Measurements from ENCODE around the gene BUB3. TPM values are rescaled to one million over a fixed set of nuclear protein-coding genes. Genes with fewer than 3 reads are reported as not detected.
A peak's percentile ranks its signal among the peaks of the same experiment; 100 is the strongest.

BUB3 gene
- total and polyA plus RNA-seq, 2 of the 8 experiments (the other 6 are each of a cell fraction or from before 2014, with no cell fraction given), result 183 to 207 TPM

DNA sequence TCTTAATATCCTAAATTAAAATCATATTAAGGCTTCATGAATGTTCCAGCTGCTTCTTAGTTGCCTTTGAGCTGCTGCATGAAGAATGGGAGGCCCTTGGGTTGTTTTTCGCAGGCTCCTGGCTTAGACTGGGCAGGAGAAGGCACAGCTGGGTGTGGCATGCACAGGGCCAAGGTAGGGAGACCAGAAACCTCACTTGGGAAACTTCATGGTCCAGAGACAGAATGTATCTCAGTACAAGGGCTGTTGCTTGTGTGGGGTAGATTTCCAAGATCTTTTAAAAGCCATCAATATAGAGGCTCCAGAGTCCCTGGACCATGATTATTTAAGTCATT lies 49.9 kb downstream of the BUB3 start:
- POLR2A ChIA-PET (ENCODE audit: partially characterized antibody), result no interaction called here
- H2BK120ac ChIP-seq (replicated peaks; ENCODE audit: low read depth, low read length), result no peak overlapping the region
- H3K4ac ChIP-seq (replicated peaks; ENCODE audit: insufficient read length, low read depth, low read length), result no peak overlapping the region
- H2BK5ac ChIP-seq (ENCODE audit: low read depth, low read length), result no peak overlapping the region
- H3K9me3 ChIP-seq (ENCODE audit: insufficient read depth in 2 of 2, low read depth in 1 of 2, low read length in 1 of 2), result no peaks in the 10 kb centered on the region
- H3K4me3 ChIP-seq (ENCODE audit: extremely low read depth in 1 of 4, insufficient read depth in 2 of 4, low read depth in 3 of 4, low read length in 4 of 4), result no peak overlapping the region
- peak in 1 of 2 experiments; percentile 13 for DNase-seq (ENCODE audit: low read depth in 1 of 2, low spot score in 2 of 2)
- CTCF ChIA-PET (ENCODE audit: partially characterized antibody), result interaction anchor here (0.7 to 1.1 kb wide), 2 partner anchors 10 to 21 kb away, joined by 3 to 4 read pairs; no protein-coding TSS in a partner anchor
- no peak overlapping the region for H2AFZ ChIP-seq (ENCODE audit: low read length)
- H4K8ac ChIP-seq (ENCODE audit: extremely low read depth, insufficient read depth, low read length), result no peak overlapping the region
- no peak overlapping the region for H2BK20ac ChIP-seq (ENCODE audit: low read length)
- H3K23ac ChIP-seq (ENCODE audit: insufficient read length), result no peak overlapping the region
- H3K18ac ChIP-seq (ENCODE audit: extremely low read depth, low read length), result no peak overlapping the region
- H3K79me2 ChIP-seq (ENCODE audit: control insufficient read depth in 1 of 2, insufficient read depth in 2 of 2, low read length in 2 of 2), result no peaks in the 10 kb centered on the region
- 94% methylated on average over 1 of the region's 1 CpG; no CpG with 5 or more reads in 1 of the 2 experiments for WGBS, 2 experiments (ENCODE audit: extremely low coverage in 1 of 2, insufficient coverage in 1 of 2, insufficient read length in 1 of 2, insufficient replicate concordance in 2 of 2, low coverage in 1 of 2, low lambda C conversion rate in 2 of 2, missing lambda C conversion rate in 1 of 2)
- no peak overlapping the region for H3K27ac ChIP-seq (ENCODE audit: low read depth, low read length)
- H3K4me2 ChIP-seq (ENCODE audit: insufficient read depth in 1 of 2, low read depth in 2 of 2, low read length in 2 of 2), result no peak overlapping the region
- H3K56ac ChIP-seq (replicated peaks; ENCODE audit: insufficient read length, low read depth, low read length), result no peak overlapping the region
- no peak overlapping the region for H3K14ac ChIP-seq (ENCODE audit: insufficient read length)
- H3K4me1 ChIP-seq (replicated peaks in 1 of 4; ENCODE audit: control insufficient read depth in 3 of 4, insufficient read depth in 4 of 4, low read length in 3 of 4), result peaks cover 0 to 3% (median 0%) of the 10 kb centered on the region in 4 experiments; a peak in 2 of 7 replicates
- no peak overlapping the region for H4K5ac ChIP-seq (ENCODE audit: insufficient read length, low read depth, low read length)
- H3K9ac ChIP-seq (replicated peaks in 1 of 4; ENCODE audit: extremely low read depth in 1 of 4, low read depth in 3 of 4, low read length in 3 of 4), result no peak overlapping the region
- H2BK15ac ChIP-seq (ENCODE audit: low read length), result no peak overlapping the region
- H3K36me3 ChIP-seq (ENCODE audit: control insufficient read depth in 2 of 4, insufficient read depth in 4 of 4, low read length in 3 of 4), result no peaks in the 10 kb centered on the region; a peak in 1 of 8 replicates
- H3K23me2 ChIP-seq (ENCODE audit: low read depth, low read length), result no peaks in the 10 kb centered on the region
- no peak overlapping the region for H2BK12ac ChIP-seq (ENCODE audit: low read depth, low read length)
- no peak overlapping the region for H2AK5ac ChIP-seq (ENCODE audit: low read depth, low read length)
- FAIRE-seq, result no peak
- H3K79me1 ChIP-seq (ENCODE audit: low read depth, low read length), result 0 out of 2 replicates have a peak, but pooled peaks cover 4% of the 10 kb centered on the region
- H4K20me1 ChIP-seq (replicated peaks in 1 of 2; ENCODE audit: control insufficient read depth in 1 of 2, insufficient read depth in 2 of 2, low read length in 2 of 2), result no peaks in the 10 kb centered on the region
- no peaks in the 10 kb centered on the region for H3K27me3 ChIP-seq (replicated peaks in 1 of 4; ENCODE audit: control insufficient read depth in 3 of 4, extremely low read depth in 1 of 4, insufficient read depth in 3 of 4, low read length in 3 of 4)
- H4K91ac ChIP-seq (replicated peaks; ENCODE audit: insufficient read length, low read length), result no peak overlapping the region
- TF ChIP-seq GABPA (IDR thresholded peaks at IDR 0.05; ENCODE audit: borderline replicate concordance, insufficient read depth, low read length) (no peak), SP4 (IDR thresholded peaks at IDR 0.05; ENCODE audit: low read length) (no peak), TCF12 (IDR thresholded peaks at IDR 0.05; ENCODE audit: low read depth, low read length) (no peak), RBBP5 (IDR thresholded peaks at IDR 0.05; ENCODE audit: borderline replicate concordance, low read depth, low read length) (no peak), SIN3A (conservative IDR thresholded peaks at IDR 0.05 in 1 of 2, IDR thresholded peaks at IDR 0.05 in 1 of 2; ENCODE audit: low read depth in 1 of 2, low read length in 2 of 2) (no peak), KDM1A (IDR thresholded peaks at IDR 0.05; ENCODE audit: borderline replicate concordance, low read length) (no peak), TBP (IDR thresholded peaks at IDR 0.05; ENCODE audit: low read depth, low read length) (no peak), SIRT6 (IDR thresholded peaks at IDR 0.05; ENCODE audit: low read length) (no peak)
- TF ChIP-seq, protein P1, sequence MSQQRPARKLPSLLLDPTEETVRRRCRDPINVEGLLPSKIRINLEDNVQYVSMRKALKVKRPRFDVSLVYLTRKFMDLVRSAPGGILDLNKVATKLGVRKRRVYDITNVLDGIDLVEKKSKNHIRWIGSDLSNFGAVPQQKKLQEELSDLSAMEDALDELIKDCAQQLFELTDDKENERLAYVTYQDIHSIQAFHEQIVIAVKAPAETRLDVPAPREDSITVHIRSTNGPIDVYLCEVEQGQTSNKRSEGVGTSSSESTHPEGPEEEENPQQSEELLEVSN (IDR thresholded peaks at IDR 0.05), result no peak
- TF ChIP-seq, protein P2, sequence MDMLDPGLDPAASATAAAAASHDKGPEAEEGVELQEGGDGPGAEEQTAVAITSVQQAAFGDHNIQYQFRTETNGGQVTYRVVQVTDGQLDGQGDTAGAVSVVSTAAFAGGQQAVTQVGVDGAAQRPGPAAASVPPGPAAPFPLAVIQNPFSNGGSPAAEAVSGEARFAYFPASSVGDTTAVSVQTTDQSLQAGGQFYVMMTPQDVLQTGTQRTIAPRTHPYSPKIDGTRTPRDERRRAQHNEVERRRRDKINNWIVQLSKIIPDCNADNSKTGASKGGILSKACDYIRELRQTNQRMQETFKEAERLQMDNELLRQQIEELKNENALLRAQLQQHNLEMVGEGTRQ (IDR thresholded peaks at IDR 0.05; ENCODE audit: low read length), result no peak
- TF ChIP-seq, protein P3, sequence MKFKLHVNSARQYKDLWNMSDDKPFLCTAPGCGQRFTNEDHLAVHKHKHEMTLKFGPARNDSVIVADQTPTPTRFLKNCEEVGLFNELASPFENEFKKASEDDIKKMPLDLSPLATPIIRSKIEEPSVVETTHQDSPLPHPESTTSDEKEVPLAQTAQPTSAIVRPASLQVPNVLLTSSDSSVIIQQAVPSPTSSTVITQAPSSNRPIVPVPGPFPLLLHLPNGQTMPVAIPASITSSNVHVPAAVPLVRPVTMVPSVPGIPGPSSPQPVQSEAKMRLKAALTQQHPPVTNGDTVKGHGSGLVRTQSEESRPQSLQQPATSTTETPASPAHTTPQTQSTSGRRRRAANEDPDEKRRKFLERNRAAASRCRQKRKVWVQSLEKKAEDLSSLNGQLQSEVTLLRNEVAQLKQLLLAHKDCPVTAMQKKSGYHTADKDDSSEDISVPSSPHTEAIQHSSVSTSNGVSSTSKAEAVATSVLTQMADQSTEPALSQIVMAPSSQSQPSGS (IDR thresholded peaks at IDR 0.05; ENCODE audit: low read length), result no peak

All from H1 (cell line).